ENCODE measurements around the gene VSTM2B.

Gene VSTM2B

GRCh38 chr19:29497241-29497640, 28.6 kb upstream of the VSTM2B start:
- DNase-seq (ENCODE audit: low spot score): no peak

DNA sequence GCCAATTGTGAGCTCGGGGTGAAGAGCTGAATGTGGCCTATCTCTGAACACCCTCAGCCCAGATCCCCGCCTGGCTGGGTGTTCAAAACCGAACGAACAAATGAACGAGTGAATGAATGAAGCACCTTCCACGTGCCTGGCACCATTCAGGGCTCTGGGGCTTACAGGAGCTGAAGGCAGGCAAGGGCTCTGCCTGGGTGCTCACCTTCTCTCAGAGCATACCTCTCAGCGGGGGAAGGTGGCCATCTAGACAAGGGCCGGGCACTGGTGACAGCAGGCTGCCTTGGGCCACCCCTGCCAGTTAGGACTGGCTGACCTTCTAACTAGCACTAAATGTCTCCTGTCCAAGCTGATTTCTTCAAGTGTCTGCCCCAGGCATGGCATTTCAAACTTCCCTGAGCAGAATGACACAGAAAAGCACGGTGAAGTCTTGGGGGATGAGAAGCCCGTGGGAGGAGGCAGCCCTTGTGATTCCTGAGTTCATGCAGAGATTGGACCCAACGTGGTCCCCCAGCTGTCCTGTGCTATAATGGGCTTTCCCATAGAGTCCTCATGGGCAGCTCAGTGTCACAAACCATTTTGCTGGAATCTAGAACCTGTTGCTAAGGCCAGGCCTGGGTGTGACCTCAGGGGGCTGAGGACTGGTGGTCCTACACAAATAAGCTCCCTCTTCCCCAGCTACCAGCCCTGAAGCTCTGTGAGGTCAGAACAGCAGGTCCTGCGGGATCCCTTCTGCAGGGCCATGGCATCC, 27.9 kb upstream of the VSTM2B start:
- no peak for DNase-seq (ENCODE audit: low spot score)

- no peak for DNase-seq (ENCODE audit: low spot score)
Observed at GRCh38 chr19:29499261-29499920, 26.4 kb upstream of the VSTM2B start.

DNA sequence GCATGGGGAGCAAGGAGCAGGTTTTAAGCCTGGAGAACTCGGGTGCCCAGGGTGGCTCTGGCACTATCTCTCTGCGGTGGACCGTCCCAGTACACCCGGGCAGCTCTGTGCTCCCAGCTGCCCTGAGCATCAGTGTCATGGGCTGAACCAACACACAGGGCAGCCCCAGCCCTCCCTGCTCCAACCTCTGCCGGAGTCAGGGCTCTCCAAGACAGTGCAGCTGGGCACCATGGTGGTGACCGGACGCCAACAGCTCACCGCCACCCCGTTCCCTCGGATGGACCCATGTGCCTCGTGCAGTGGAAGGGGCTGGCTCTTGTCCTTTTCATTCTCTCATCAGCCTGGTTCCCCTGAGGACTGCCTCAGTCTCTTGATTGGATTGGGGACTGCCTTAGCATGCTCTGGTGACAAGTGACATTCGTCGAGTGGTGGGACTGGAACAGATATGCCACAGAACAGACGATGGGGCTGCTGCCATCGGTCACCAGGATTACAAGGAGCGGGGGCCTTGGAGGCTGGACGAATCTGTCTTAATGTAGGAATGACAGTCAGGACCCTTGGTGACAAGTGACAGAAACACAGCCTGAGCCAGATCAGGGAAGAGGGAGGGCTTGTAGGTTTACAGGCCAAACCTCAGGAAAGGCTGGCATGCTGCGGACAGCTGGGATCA, 25.7 kb upstream of the VSTM2B start:
- no peak for DNase-seq (ENCODE audit: low spot score)

- no peak for DNase-seq (ENCODE audit: low spot score)
Observed at GRCh38 chr19:29501816-29502580, 23.8 kb upstream of the VSTM2B start.

GRCh38 chr19:29502581-29502850, 23.3 kb upstream of the VSTM2B start:
- DNase-seq (ENCODE audit: low spot score): no peak

GRCh38 chr19:29503140-29503758, 22.5 kb upstream of the VSTM2B start:
- DNase-seq (ENCODE audit: low spot score): no peak

DNA sequence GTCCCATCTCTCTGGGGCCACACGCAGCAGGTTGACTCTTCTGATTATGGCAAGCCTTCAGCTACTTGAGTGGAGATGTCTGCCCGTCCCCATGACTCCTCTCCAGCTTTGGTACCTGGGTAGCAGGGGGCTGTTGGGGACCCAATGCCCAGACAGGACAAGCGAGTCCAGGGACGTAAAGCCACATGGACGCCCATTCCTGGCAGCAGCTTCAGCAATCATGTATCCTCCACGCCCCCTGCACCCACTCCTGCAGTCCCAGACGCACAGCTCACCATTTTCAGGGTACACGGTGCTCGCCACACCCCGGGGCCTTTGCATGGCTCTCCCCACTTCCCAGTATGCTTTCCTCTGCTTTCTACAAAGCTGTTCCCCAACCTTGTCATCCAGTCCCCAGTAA, 22.0 kb upstream of the VSTM2B start:
- DNase-seq (ENCODE audit: low spot score): no peak

DNA sequence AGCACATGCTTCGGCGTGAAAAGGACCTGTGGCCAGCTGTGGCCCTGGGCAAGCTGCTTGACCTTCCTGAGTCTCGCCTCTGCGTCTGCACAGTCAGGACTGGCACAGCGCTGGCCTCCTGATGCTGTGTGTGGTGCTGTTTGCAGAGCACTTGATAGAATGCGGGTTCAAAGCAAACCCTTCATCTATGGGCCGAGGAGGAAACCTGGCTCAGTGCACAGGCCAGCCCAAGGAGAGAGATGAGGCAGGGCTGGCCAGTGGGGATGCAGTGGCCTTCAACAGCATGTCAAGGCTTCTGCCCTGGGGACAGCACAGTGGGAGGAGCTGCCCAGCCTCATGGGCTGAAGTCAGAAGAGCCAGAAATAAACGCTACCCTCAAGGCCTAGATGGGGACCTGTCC, 21.3 kb upstream of the VSTM2B start:
- DNase-seq (ENCODE audit: low spot score): no peak

DNA sequence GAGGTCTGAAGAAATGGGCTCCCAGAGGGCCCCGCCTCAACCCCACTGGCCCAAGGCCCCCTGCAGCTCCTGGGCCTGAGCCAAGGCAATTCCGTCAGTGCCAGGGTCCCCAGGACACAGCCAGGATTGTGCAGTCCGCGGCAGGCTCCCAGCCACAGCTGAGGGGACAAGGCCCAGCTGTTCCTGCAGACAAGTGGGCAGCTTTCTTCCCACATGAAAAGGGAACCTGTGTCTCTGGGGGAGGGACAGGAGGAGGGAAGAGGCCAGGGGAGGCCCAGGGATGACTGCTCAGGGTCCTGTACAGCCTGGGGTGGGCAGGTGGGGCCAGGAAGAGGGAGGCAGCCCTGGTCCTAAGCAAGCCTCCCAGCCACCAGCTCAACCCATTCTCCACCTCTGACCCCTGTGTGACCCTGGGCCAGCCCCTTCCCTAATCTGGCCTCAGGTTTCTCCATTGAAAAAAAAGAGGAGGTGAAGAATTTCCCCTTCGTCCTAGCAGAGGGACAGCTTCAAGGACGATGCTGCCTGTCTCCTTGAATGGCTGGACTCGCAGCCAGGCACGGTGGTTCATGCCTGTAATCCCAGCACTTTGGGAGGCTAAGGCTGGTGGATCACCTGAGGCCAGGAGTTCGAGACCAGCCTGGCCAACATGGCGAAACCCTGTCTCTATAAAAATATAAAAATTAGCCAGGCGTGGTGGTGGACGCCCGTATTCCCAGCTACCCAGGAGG, 20.5 kb upstream of the VSTM2B start:
- DNase-seq (ENCODE audit: low spot score): no peak

DNA sequence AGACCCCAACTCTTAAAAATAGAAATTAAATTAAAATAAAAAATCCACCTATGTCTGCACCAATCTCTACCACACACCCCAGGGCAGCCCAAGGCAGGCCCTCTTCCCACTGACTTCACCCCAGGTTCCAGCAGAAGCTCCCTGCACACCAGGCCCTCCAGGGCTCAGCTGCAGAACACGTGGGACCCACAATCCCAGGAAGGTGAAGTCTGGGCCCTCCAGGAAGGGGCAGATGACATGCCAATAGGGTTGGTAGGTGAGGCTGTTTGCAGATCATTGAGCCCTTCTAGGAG, 19.2 kb upstream of the VSTM2B start:
- DNase-seq (ENCODE audit: low spot score): no peak

DNA sequence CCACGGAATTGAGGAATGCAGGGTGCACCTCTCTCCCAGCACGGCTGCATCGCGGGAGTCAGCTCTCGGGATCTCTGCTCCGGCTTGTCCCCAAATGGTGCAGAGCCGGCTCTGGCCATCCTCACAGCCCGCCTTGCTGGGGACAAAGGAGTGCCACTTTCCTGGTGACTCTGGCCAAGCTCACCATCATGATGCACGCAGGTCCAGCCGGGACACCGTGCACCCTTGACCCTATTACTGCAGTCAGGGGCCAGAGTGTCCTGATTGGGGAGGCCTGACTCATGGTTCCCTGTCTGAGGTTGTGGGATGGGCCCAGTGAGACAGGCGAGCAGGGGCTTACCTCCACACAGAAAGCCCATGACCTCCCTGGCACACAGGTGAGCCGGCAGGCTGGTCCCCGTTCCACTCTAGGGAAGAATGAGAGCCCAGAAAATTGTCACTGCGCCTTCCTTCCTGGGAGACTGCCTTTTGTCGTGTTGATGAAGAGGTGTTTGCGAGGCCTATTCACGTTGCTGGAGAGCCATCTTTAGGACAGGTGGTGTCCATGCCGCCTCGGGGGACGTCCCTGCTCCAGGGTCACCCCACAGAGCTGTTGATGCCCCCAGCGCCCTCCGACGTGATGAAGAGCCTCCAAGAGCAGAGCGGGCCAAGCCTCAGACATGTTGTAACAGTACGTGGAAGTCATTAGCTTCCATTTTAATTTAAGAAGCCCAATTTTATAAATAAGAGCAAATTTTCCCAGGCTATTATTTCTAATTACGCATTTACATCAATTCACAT, 18.5 kb upstream of the VSTM2B start:
- no peak for DNase-seq (ENCODE audit: low spot score)

DNA sequence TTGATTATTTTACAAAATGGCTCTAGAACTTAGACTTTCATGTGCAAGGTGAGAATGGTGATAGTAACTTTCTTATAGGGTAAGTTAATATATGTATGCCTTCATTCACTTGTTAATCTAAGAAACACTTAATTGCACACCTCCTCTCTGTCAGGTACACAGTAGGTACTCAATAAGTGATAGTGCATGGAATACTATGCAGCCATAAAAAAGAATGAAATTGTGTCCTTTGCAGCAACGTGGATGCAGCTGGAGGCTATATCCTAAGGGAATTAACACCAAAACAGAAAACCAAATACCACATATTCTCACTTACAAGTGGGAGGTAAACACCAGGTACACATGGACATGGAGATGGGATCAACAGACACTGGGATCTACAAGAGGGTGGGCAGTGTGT, 17.6 kb upstream of the VSTM2B start:
- DNase-seq (ENCODE audit: low spot score): no peak

- no peak for DNase-seq (ENCODE audit: low spot score)
Observed at GRCh38 chr19:29509456-29509855, 16.3 kb upstream of the VSTM2B start.

DNA sequence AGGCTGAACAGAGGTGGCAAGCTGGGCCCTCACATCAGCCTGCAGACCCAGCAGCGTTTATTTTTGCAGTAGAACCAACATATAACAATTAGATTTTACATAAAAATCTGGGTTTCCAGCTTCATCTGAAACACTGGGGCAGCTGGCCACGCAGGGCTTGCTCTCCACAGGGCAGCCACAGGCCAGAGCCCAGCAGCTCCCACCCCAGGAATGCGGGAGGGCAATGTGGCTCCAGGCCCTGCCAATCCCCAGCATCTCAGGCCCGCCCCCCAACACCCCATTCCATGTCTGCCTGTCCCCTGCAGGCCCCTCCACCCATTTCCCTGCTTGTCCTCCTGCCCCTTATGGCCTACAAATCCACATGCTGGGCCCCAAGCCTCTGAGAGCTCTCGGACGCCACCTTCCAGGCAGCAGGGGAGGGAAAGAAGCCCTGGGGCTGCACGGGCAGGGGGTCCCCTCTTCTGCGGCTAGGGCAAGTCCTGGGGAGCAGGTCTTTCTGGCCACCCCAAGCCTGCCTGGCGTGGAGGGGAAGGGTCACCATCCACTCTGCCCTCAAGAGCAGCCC, 15.0 kb upstream of the VSTM2B start:
- DNase-seq (ENCODE audit: low spot score): no peak

GRCh38 chr19:29511768-29512167, 14.0 kb upstream of the VSTM2B start:
- DNase-seq (ENCODE audit: low spot score): no peak

GRCh38 chr19:29512748-29513147, 13.0 kb upstream of the VSTM2B start:
- DNase-seq (ENCODE audit: low spot score): no peak

- DNase-seq (ENCODE audit: low spot score): no peak
Observed at GRCh38 chr19:29514525-29515232, 11.1 kb upstream of the VSTM2B start.

- DNase-seq (ENCODE audit: low spot score): no peak
Observed at GRCh38 chr19:29515233-29515619, 10.6 kb upstream of the VSTM2B start.

DNA sequence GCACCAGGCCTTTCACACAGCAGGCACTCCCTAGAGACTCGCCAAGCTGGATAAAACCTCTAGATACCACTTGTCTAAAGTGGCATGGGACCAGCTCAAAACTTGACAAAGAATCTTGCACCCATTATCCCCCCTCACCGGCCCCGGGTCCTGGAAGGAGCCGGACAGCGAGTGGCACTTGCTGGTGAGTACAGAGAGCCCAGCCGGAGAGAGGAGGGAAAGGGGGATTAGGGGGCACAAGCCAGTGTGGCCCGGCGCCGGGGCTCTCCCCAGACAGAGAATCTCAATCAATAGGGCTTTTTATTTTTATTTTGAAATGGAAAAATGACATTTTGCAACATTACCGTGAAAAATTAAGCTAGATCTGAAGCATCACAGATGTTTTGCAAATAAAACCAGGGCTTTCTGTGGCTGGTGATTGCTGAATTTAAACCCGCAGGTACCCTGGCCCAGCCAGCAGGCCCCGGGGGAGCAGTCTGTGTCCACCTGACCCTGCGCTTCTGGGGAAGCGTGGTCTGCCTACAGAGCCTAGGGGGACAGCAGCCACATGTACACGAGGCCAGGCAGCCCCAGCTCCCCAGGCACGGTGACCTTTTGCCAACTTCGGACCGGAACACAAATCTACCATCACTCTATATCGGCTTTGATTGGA, 10.0 kb upstream of the VSTM2B start:
- DNase-seq (ENCODE audit: low spot score): no peak
